T1000 (cell line): ENCODE measurements around the gene CHMP1A.
"Not testable (repeated sequence)": the region's sequence is repeated elsewhere in the genome, so short reads cannot be mapped to it uniquely, and the experiment has no call there.

Experiments
- DNase-seq: peaks from one replicate; lab custom pipeline; 2025; ENCODE audit warnings: mixed read lengths; lab: John Stamatoyannopoulos, UW

CHMP1A gene

GRCh38 chr16:89691986-89692569 is 34.6 kb upstream of the CHMP1A start:
- DNase-seq = no peak

GRCh38 chr16:89691231-89691985 is 33.9 kb upstream of the CHMP1A start:
- DNase-seq = no peak

GRCh38 chr16:89690392-89690901 is 32.9 kb upstream of the CHMP1A start:
- DNase-seq = no peak

- DNase-seq = not testable (repeated sequence)
Measured at GRCh38 chr16:89689621-89690020, 32.1 kb upstream of the CHMP1A start.

GRCh38 chr16:89689142-89689541 is 31.6 kb upstream of the CHMP1A start:
- no peak for DNase-seq

GRCh38 chr16:89688395-89688794 is 30.9 kb upstream of the CHMP1A start:
- no peak for DNase-seq

- DNase-seq = no peak
Measured at GRCh38 chr16:89687092-89687940, 29.8 kb upstream of the CHMP1A start.

- peak; percentile 90 for DNase-seq
Measured at GRCh38 chr16:89686520-89687091, 29.1 kb upstream of the CHMP1A start, which contains the start of gene CDK10. Gene CDK10 (plus strand): TSS chr16:89686689. CDS start chr16:89686711, 22 bp downstream.

GRCh38 chr16:89685916-89686315 is 28.4 kb upstream of the CHMP1A start:
- DNase-seq = no peak

GRCh38 chr16:89678258-89678657 is 20.8 kb upstream of the CHMP1A start:
- no peak for DNase-seq

- no peak for DNase-seq
Measured at GRCh38 chr16:89672177-89672941, 14.9 kb upstream of the CHMP1A start.

- not testable (repeated sequence) for DNase-seq
Measured at GRCh38 chr16:89671565-89671964, 14.1 kb upstream of the CHMP1A start.

GRCh38 chr16:89670496-89671431 is 13.3 kb upstream of the CHMP1A start:
- no peak for DNase-seq

- DNase-seq = no peak
Measured at GRCh38 chr16:89669755-89670154, 12.2 kb upstream of the CHMP1A start.

GRCh38 chr16:89668790-89669158 is 11.3 kb upstream of the CHMP1A start:
- DNase-seq = no peak

- no peak for DNase-seq
Measured at GRCh38 chr16:89667633-89668032, 10.1 kb upstream of the CHMP1A start.

GRCh38 chr16:89667000-89667399 is 9.5 kb upstream of the CHMP1A start:
- peak; percentile 21 for DNase-seq

- not testable (repeated sequence) for DNase-seq
Measured at GRCh38 chr16:89664238-89664637, 6.7 kb upstream of the CHMP1A start.

GRCh38 chr16:89661215-89661614 is 3.7 kb upstream of the CHMP1A start:
- DNase-seq = no peak

GRCh38 chr16:89660146-89660545 is 2.6 kb upstream of the CHMP1A start:
- no peak for DNase-seq
